ENCODE measurements around the gene PSAPL1.

PSAPL1 gene, protein sequence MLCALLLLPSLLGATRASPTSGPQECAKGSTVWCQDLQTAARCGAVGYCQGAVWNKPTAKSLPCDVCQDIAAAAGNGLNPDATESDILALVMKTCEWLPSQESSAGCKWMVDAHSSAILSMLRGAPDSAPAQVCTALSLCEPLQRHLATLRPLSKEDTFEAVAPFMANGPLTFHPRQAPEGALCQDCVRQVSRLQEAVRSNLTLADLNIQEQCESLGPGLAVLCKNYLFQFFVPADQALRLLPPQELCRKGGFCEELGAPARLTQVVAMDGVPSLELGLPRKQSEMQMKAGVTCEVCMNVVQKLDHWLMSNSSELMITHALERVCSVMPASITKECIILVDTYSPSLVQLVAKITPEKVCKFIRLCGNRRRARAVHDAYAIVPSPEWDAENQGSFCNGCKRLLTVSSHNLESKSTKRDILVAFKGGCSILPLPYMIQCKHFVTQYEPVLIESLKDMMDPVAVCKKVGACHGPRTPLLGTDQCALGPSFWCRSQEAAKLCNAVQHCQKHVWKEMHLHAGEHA

DNA sequence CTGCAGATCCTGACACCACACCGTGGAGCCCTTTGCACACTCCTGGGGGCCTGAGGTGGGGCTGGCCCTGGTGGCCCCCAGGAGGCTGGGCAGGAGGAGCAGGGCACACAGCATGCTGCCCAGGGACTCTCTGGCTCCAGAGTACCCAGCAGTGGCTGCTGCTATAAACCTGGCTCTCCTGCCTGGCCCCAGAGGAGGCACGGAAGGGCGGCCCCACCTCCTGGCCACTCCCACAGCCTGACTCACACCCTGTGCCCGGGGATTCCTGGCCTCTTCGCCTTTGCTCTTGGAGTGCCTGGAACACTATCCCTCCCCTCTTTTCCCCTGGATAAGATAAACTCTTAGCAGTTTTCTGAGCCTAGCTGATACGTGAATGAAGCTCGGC, at the start of gene PSAPL1:
TSS of gene PSAPL1 (minus strand) at position 165 of the 385 bp plus-strand sequence. CDS start at position 114, 51 bp downstream.
- DNase-seq: no peak

DNA sequence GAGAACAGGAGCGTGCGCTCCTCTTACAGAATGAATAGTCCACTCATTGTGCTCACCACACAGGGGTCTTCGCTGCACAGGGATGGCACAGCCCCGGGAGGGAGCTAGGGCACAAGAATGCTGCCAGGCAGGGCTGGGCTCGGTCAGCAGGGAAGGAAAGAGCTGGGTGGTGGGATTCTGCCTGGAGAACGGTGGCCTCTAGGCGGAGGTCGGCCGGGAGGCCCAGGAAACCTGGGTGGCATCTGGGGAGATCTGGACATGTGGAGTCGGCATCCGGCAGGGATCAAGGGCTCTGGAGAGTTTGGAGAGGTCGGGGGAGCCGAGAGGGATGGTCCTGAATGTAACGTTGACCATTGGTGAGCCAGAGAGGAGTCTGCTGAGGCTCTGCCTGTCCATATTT, 46.5 kb upstream of the PSAPL1 start:
- no peak for DNase-seq

DNA sequence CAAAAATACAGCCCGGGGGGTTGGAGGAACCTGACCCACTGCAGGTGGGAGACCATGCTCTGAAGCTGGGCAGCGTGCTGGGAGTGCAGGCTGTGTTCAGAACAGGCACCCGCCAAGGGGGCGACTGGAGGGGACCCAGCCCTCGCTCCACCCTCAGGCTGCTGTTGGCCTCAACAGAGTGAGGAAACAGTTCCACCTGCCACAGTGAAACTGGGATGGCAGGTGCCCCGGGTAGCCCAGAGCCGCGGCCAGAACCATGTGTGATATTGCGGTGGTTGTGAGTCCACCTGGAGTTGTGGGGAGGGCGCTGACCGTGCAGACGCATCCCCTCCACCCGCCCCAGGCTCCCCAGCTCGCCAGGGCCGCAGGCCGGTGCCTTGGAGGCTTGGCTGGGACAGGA, 45.7 kb upstream of the PSAPL1 start:
- DNase-seq: no peak

DNA sequence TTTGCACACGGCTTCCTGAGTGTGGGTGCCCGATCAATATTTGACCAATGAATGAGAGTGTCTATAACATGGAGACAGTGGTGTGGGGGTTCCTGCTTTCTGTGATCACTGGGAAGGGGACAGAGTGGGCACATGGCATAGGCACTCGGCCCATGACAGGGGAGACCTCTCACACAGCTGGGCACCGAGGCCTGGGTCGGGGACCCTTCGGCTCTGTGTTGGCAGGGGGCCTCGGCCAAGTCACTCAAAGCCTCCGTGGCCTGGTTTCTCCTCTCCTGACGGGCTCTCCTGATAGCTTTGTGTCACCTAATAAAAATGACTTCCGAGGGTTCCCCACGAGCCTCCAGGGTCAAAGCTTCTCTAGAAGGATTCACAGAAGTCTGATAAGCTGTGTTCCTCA, 43.9 kb upstream of the PSAPL1 start:
- DNase-seq: no peak

DNA sequence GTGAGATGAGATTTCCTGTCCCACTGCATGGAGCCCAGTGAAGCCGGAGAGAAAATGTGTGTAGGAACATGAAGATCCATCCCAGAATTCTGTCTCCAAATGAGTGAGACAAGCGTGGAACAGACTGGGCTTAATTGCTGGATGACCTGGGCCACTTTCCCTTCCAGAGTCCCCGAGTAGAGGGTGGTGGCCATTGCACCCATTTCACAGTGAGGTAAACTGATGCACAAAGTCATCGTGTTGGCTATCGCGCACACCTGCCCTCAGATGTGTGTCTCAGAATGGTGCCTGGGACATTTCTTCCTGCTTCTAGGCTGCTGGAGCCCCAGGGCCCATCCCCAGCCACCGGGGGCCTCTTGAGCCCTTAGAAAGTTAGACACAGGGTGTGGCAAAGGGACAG, 43.0 kb upstream of the PSAPL1 start:
- DNase-seq: no peak

DNA sequence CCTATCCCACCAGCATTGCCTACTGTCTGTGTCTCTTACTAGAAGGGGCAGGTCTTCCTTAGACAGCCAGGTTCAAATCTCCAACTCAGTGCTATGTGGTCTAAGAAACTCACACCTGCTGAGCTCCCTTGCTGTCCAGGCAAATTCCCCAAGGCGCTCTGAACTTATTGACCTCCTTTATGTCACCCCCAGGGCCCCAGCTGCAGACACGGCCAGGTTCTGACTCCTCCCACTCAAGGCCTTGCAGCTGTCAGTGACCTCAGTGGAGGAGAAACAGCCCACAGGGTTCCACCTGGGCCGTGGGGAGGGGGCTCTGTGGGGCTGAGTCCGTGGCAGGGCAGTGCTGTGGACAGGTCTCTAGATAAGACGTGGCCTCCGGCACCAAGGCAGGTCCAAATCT, 42.1 kb upstream of the PSAPL1 start:
- no peak for DNase-seq

DNA sequence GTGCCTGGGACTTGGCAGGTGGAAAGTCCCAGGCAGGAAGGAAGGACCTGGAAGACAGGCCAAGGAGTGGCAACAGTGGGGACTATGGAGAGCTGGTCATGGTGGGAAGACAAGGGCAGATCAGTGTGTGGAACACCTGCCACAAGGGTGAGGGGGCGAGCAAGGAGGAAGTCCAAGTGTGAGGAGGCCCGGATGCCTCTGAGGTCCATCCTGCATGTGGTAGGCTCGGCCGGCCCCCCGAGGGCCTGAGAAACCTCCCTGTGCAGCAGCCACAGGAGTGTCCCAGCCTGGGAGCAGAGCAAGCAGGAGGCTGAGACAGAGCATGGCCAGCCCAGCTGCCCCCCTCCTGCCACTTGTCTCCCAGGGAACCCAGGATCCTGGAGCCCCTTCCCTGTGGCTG, 40.5 kb upstream of the PSAPL1 start:
- no peak for DNase-seq

DNA sequence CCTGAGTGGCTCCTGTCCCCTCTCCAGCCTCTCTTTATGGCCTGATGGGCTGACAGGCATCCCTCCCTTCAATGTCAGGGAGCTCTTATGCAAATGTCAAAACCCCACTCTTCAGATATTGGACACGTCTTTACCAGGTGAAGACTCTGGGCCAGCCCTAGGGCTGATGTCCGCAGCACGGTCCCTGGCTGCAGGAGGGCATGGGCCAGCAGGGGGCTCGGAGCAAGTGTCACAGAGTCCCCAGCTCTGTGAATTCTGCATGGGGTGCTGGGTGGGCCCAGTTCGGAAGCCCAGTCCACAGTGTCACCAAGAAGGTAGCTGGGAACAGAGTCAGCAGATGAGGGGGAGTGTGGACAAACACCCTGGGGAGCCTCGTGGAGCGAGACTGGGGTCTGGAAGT, 39.6 kb upstream of the PSAPL1 start:
- DNase-seq: no peak

DNA sequence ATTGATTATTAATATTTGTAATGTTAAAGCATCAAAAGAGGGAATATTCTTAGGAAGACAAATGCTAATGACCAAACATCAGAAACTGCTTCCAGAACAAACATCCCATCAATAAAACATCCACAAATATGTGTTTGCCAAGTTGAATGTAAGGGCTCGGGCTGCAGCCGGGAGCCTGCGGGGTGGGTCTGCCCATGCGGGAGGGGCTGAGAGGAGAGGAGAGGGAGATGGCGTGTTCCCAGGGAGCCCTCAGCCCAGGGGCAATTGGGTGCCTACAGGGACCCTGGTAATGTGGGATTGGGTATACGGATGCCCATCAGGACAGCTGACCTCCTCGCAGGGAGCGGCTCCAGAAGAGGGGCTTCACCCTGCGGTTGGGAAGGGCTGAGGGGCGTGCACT, 38.4 kb upstream of the PSAPL1 start:
- no peak for DNase-seq

DNA sequence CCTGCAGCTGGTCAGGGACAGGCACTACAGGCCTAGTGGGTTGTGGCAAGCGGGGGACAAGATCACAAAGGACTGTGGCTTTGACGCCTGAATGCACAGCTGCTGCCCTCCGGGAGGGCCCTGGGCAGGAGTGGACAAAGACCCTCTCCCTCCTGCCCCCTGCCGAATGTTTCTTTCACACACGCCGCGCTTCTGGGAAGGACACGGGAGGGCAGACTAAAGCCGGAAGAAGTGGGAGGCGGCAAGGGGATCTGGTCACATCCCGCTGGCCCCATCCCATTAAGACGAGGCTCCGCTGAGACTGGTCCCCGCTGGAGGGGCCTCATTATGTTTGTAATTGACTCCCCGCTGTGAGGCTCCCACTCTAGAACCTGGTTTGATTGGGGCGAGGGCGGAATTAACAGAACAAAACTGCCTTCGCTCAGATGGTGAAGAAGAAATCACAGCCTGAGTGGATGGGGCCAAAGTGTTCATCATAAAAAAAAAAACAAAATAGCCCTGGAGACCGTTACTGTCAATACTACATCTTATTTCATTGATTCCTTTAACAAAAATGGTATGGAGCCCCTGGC, 37.8 kb upstream of the PSAPL1 start:
- DNase-seq: no peak

DNA sequence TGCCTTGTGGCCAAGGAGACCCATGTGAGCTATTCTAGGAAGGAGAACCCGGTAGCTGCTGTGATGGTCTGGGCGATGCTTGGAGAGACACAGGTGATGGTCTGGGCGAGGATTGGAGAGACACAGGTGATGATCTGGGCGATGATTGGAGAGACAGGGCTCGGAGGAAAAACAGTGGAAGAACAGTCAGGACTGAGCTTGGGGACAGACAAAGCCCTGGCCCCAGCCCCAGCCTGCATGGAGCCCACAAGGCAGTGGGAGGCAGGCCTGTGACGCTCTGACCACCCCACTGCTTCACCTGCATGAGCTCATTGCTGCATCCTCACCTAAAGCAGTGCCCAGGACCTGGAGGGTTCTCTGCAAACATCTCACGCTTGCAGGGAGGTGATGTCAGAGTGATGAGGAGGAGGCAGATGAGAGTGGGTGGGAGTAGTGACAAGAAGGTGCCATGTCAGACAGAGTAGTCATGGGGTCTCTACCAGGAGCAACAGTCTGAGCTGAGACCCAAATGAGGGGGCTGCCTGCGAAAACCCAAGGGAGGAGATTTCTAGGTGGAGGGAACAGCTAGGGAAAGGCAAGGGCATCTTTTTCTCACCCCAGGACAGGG, 35.9 kb upstream of the PSAPL1 start:
- no peak for DNase-seq

DNA sequence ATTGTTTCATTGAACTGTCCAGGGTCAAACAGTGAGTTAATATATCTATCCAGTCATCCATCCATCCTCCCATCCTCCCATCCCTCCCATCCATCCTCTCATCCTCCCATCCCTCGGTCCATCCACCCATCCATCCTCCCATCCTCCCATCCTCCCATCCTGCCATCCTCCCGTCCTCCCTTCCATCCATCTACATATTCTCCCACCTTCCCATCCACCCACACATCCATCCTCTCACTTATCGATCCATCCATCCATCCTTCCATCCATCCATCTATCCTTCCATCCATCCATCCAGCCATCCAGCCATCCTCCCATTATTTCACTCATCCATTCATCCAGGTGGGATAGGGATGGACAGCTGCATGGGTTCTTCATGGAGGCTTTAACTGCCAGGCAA, 35.4 kb upstream of the PSAPL1 start:
- no peak for DNase-seq

DNA sequence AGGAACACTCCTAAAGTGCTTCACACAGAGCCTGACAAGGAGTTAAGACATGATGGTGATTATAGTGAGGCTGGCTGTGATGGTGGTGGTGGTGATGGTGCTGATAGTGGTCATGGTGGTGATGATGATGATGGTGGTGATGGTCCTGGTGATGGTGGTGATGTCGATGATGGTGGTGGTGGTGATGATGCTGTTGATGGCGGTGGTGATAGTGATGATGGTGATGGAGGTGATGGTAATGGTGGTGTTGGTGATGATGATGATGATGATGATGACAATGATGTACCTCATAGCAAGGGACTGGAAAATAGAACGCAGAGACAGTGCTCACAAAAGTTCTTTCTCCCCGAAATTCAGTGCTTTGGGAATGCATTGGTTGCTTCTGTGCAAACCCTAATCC, 34.3 kb upstream of the PSAPL1 start:
- no peak for DNase-seq

DNA sequence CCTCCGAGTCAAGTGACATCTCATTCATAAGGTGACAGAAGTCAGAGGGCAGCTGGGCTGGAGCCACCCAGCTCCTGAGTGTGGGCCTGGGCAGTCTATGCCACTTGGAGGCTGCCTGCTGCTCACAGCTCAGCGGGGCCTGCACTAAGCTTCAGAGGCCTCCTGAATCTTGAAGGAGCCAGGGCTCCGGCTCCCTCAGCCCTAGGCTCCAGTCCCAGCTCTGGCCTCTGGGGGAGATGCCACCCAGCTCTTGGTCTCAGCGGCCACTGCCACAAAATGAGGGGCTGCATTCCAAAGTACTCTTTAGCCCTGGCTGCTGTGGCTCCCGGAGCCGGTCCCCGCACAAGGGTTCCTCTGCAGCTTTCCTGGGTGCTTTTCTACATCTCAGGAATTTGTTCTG, 32.7 kb upstream of the PSAPL1 start:
- DNase-seq: no peak

DNA sequence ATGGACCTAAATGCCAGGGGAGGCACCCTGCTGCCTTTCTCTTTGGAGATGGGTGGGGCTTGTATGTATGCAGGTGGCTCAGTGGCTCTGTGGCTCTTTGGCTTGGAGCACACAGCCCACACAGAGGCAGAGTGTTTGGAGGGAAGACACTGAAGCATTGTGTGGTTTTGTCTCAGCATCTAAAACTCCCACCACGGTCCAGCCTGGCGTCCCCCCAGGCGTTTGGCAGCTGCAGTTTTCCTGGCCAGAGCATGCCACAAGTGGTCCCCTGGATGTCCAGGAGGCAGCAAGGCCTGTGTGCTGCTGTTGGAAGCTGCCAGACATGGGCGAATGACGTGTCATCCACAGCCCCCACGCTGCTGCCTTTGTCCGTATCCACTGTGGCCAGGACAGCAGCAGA, 32.2 kb upstream of the PSAPL1 start:
- DNase-seq: no peak

DNA sequence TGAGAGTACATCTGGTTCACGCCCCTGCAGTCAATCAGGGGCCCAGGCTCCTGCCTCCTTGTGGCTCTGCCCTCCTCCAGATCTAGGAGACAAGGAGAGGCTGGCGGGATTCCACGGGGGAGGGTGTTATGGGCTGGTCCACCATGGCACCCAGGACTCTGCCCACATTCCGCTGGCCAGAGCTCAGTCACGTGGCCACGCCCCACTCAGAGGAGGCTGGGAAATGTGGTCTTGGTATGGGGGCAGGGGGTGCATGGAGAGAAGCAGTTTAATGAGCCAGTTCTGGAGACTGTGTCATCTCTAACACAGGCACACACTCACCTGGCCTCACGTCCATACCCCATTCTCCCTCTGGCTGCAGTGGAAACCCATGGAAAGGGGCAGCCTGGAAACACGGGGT, 31.5 kb upstream of the PSAPL1 start:
- DNase-seq: no peak

DNA sequence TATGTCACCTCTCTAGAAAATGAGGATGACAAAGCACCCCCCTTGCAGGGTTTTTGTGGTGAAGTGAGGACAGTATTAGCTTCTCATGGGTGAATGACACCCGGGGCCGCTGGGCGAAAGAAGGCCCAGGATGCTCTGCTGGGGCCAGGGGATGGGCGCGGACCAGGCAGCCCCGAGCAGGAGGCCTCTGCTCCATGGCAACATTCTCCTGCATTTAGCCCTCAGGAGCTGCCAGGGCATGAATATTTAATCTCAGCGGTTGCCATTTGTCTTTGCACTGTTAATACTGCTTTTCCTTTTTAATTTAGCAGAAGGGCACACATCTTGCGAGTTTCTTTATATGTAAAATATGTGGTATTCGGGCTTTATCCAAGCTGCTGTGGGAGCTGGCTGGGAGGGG, 30.3 kb upstream of the PSAPL1 start:
- DNase-seq: no peak

DNA sequence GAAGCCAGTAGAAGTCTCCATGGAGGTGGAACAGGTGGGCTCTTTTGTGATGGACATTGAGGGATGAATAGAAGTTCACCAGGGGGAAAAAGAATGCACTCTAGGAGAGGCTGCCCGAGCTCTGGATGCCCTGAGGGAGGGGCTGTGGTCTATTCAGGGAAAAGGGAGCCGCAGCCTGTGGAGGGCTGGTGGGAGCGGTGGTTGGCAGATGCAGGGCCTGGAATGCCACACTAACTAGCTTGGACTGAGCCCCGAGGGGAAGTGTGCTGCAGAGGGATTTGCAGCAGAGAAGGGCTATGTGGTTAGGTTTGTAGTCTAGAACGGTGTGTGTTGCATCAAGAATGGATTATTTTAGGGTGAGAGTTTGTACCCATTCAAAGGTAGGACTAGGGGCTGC, 29.5 kb upstream of the PSAPL1 start:
- DNase-seq: no peak

DNA sequence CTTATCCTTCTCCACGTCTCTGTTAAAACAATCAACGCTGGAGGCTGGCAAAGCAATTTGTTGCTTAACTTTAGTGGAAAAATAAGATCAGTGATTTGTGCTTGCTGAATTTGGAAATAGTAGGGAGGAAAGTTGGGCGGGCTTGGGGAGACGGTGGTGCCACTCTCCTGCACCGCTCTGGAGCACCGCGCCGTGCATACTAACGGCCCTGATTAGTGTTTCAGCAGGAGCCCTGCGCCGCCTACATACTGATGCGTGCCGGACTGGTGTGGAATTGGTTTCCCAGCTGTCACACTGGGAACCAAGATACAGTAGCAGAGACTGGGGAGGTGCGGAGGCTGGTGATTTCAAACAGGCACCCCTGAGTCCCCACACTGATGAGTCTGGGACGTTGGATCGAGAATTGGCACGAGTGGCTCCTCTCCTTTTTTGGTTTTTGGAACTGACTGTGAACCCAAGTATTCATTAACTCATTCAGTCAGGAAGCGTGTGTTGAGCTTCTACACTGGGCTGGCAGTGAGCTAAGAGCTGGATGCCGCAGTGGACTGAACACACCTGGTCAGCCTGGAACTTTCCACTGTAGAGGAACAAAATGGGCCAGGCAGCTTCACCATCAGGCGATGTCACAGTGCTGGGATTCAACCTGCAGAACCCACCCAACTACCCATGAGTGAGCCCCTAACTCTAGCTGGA, 29.0 kb upstream of the PSAPL1 start:
- DNase-seq: no peak

DNA sequence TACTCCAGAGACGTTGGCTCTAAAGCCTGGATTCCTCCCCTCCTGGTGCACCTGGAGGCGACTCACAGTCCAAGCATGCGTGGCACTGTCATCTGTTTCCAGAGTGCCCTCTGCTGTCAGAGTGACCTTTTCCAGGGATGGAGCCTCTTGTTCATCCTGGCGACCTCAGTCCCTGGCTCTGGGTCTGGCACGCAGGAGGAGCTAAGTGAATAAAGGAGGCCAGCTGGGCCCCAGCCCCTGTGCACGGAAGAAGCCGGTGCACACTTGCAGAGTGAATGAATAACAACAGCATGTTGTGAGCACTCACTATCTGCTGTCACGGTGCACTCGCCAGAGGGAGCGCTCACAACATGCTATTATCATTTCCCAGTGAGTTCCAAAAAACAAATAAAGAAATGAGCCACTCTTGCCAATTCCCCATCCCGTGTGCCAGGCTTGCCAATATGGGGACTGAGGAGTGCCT, 27.8 kb upstream of the PSAPL1 start:
- DNase-seq: no peak

DNA sequence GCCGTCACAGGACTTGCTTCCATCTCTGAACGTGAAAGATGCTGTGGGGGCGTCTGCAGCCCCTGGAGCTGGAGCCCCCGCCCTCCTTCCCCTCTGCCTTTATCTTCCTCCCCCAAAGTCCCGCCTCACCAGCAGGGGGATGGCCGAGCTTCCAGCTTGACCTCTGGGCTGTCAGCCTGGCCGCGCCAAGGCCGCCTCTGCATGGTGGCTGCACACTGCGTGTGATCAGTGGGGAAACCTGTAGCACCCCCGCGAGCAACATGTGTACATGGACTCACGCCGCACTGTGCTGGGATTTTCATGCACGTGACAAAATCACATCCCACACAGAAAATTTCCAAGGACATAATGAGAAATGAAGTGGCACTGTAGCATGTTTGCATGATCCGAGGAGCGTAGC, 26.5 kb upstream of the PSAPL1 start:
- DNase-seq: no peak

DNA sequence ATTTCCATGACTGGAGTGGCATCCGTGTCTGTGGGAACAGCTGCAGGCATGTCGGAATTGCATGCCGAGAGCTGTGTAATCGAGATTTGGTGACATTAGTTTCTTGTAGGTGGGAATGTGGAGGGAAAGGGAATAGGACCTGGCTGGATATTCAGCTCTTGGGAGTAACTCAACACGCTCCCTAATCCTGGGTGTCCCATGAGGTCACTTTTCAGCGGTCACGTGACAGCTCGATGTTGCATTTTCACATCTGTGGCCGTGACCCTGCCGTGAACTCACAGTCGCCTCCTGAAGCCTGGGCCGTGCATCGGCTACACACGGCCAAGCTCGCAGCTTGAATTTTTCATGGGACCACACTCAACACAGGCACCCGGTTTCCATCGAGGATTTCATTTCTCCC, 25.8 kb upstream of the PSAPL1 start:
- DNase-seq: no peak

DNA sequence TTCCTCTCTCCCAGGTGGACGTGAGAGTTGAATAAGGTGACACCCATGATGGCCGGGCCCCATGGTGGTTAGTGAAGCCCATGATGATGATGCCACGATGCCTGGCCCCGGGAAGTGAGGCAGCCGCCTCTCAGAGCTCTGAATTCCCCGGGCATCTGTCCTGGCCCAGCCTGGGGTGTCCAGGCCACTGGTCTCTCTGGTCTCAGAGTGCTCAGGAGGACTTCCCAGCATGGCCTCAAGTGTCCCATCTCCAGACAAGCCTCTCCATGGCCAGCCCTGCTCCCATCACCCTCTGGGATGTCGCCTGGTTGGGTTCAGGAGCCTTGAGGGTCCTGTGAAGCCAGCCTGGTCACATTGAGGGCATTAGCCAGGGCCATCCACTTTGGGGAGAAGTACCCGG, 24.7 kb upstream of the PSAPL1 start:
- no peak for DNase-seq

DNA sequence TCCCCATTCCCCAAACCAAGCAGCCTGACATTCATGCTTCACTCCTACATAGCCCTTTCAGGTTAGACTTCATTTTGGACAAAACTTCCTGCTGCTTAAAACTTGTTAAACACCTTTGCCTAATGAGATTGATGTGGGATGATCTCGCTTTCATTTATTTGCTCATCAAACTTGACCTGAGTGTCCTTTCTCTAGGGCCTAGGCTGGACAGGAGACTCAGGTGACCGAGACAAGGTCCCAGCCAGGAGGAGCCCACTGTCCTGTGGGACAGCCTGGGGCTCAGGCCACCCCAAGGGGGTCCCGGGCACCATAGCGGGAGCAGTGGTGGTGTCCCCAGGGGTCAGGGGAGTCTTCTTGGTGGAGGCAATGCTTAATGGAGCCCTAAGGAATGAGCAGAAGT, 23.7 kb upstream of the PSAPL1 start:
- DNase-seq: no peak
